ENCODE data around the gene CDKN1C.

CDKN1C gene

DNA sequence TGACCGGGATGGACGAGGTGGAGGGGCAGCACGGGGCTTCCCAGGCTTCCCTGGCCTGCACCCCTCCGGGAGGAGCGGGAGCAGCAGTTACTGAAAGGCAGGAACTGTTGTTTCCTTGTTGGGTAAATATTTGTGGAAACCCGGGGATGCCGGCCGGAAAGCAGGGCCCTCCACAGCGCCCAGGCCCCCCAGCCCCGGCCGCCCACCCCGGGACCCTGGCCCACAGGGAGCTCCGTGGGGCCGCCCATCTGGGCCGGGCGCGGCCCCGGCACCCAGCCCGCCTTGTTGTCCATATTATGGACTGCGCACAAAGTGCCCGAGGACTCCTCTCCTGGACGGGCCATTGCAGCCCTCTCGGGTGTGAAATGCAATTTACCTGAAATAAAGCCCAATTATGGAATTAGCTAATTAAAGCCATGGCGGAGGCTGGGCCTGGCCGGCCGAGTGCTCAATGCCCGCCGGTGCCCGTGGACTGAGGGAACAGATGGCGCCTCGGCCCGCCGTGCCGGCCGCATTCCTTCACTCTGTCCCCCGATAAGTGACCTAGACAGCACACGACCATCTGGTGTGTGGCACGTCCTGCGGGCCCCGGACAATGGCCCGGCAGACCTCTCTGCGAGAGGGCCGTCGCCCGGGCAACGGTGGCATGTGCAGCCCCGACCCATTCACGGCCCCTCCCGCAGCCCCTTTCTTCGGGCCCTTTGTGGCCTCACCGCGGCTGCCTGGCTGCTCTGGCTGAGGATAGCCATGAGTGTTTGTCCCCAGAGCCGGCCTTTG, 35.4 kb downstream of the CDKN1C start:
- no peaks in the 10 kb centered on the region for H3K27me3 ChIP-seq (ENCODE audit: insufficient read depth, low read length)
- H3K36me3 ChIP-seq (ENCODE audit: insufficient read depth, low read length): no peaks in the 10 kb centered on the region
- H3K4me3 ChIP-seq (ENCODE audit: low read depth, low read length): no peak overlapping the region
- H3K4me1 ChIP-seq (ENCODE audit: control insufficient read depth, insufficient read depth, low read length, unreplicated experiment): no peaks in the 10 kb centered on the region
- H3K79me2 ChIP-seq (ENCODE audit: control insufficient read depth, insufficient read depth, low read length, unreplicated experiment): no peaks in the 10 kb centered on the region
- H2AFZ ChIP-seq (ENCODE audit: low read length, unreplicated experiment): no peak overlapping the region
- no peak overlapping the region for H3K27ac ChIP-seq (ENCODE audit: low read depth, low read length)

DNA sequence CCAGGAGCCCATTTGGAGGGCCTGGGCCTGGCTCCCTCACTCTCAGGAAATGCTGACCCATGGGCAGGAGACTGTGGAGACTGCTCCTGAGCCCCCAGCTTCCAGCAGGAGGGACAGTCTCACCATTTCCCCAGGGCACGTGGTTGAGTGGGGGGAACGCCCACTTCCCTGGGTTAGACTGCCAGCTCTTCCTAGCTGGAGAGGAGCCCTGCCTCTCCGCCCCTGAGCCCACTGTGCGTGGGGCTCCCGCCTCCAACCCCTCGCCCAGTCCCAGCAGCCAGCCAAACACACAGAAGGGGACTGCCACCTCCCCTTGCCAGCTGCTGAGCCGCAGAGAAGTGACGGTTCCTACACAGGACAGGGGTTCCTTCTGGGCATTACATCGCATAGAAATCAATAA, 37.1 kb downstream of the CDKN1C start:
- Histone ChIP-seq H3K27ac (ENCODE audit: low read depth, low read length) (no peak overlapping the region), H3K4me1 (ENCODE audit: control insufficient read depth, insufficient read depth, low read length, unreplicated experiment) (no peaks in the 10 kb centered on the region), H2AFZ (ENCODE audit: low read length, unreplicated experiment) (no peak overlapping the region), H3K27me3 (ENCODE audit: insufficient read depth, low read length) (no peaks in the 10 kb centered on the region), H3K79me2 (ENCODE audit: control insufficient read depth, insufficient read depth, low read length, unreplicated experiment) (no peaks in the 10 kb centered on the region), H3K4me3 (ENCODE audit: low read depth, low read length) (no peak overlapping the region), H3K36me3 (ENCODE audit: insufficient read depth, low read length) (no peaks in the 10 kb centered on the region)

GRCh38 chr11:2847561-2847960, 38.0 kb downstream of the CDKN1C start:
- Histone ChIP-seq H3K4me1 (ENCODE audit: control insufficient read depth, insufficient read depth, low read length, unreplicated experiment) (no peaks in the 10 kb centered on the region), H3K27me3 (ENCODE audit: insufficient read depth, low read length) (no peaks in the 10 kb centered on the region), H3K79me2 (ENCODE audit: control insufficient read depth, insufficient read depth, low read length, unreplicated experiment) (no peaks in the 10 kb centered on the region), H3K27ac (ENCODE audit: low read depth, low read length) (no peak overlapping the region), H3K4me3 (ENCODE audit: low read depth, low read length) (no peak overlapping the region), H3K36me3 (ENCODE audit: insufficient read depth, low read length) (no peaks in the 10 kb centered on the region), H2AFZ (ENCODE audit: low read length, unreplicated experiment) (no peak overlapping the region)

GRCh38 chr11:2846470-2846869, 39.1 kb downstream of the CDKN1C start:
- no peaks in the 10 kb centered on the region for H3K4me1 ChIP-seq (ENCODE audit: control insufficient read depth, insufficient read depth, low read length, unreplicated experiment)
- no peak overlapping the region for H2AFZ ChIP-seq (ENCODE audit: low read length, unreplicated experiment)
- no peaks in the 10 kb centered on the region for H3K79me2 ChIP-seq (ENCODE audit: control insufficient read depth, insufficient read depth, low read length, unreplicated experiment)
- H3K4me3 ChIP-seq (ENCODE audit: low read depth, low read length): no peak overlapping the region
- H3K27me3 ChIP-seq (ENCODE audit: insufficient read depth, low read length): no peaks in the 10 kb centered on the region
- no peaks in the 10 kb centered on the region for H3K36me3 ChIP-seq (ENCODE audit: insufficient read depth, low read length)
- no peak overlapping the region for H3K27ac ChIP-seq (ENCODE audit: low read depth, low read length)

GRCh38 chr11:2846056-2846455, 39.5 kb downstream of the CDKN1C start:
- H3K4me3 ChIP-seq (ENCODE audit: low read depth, low read length): no peak overlapping the region
- H3K27ac ChIP-seq (ENCODE audit: low read depth, low read length): no peak overlapping the region
- no peak overlapping the region for H2AFZ ChIP-seq (ENCODE audit: low read length, unreplicated experiment)
- H3K36me3 ChIP-seq (ENCODE audit: insufficient read depth, low read length): no peaks in the 10 kb centered on the region
- no peaks in the 10 kb centered on the region for H3K27me3 ChIP-seq (ENCODE audit: insufficient read depth, low read length)
- H3K79me2 ChIP-seq (ENCODE audit: control insufficient read depth, insufficient read depth, low read length, unreplicated experiment): no peaks in the 10 kb centered on the region
- H3K4me1 ChIP-seq (ENCODE audit: control insufficient read depth, insufficient read depth, low read length, unreplicated experiment): no peaks in the 10 kb centered on the region

DNA sequence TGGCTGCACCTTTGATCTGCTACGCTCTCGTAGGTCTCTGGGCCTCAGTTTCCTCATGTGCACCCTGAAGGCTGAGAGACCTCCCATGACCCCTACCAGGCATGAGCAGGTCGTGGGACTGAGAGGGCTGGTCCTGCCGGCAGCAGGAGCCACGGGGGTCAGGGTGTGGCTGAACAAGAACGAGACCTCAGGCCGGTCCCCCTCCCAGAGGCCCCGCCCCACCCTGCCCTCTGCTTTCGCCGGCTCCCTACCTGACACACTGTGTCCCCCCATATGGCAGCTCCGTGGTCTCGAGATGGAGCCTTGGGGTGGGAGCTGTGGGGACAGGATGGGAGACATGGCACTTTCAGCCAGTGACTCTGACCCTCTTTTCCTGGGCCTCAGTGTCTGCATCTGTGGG, 40.6 kb downstream of the CDKN1C start:
- Histone ChIP-seq H3K4me1 (ENCODE audit: control insufficient read depth, insufficient read depth, low read length, unreplicated experiment) (no peaks in the 10 kb centered on the region), H3K27me3 (ENCODE audit: insufficient read depth, low read length) (no peaks in the 10 kb centered on the region)

DNA sequence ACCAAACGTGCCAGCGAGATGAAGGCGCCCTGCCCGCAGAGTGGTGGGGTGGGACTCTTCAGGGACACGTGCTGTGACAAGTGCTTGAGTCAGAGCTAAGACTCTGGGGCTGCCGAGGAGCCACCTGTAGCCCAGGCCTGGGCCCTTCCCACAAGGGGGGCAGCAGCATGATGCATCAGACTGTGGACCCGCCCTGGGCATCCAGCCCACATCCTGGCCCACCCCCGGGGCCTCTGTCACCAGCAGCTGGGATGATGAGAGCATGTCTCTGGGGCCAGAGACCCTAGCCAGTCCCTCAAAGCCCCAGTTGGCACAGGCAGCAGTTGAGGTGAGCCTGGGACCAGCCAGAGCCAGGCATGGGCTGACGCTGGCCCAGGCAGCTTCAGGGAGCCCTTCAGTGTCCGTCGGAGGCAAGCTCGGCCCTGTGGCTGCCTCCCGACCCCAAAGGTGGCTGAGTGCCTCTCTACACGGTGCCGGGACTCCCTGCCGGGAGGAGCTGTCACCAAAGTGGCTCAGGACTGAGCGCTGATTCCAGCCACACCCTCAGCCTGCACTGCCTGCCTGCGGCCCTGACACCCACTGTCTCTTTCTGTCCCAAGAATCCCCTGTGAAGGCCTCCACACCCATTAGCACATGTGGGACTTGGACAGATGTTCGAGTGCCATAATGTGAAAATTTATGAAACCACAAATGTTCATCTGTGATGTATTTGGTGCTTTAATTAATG, 41.3 kb downstream of the CDKN1C start:
- no peaks in the 10 kb centered on the region for H3K79me2 ChIP-seq (ENCODE audit: control insufficient read depth, insufficient read depth, low read length, unreplicated experiment)
- H3K4me3 ChIP-seq (ENCODE audit: low read depth, low read length): no peak overlapping the region
- H3K4me1 ChIP-seq (ENCODE audit: control insufficient read depth, insufficient read depth, low read length, unreplicated experiment): no peaks in the 10 kb centered on the region
- no peaks in the 10 kb centered on the region for H3K27me3 ChIP-seq (ENCODE audit: insufficient read depth, low read length)
- H3K36me3 ChIP-seq (ENCODE audit: insufficient read depth, low read length): no peaks in the 10 kb centered on the region
- no peak overlapping the region for H2AFZ ChIP-seq (ENCODE audit: low read length, unreplicated experiment)
- H3K27ac ChIP-seq (ENCODE audit: low read depth, low read length): no peak overlapping the region

More for the DNA sequence above, 40.6 kb downstream of the CDKN1C start:
- no peak overlapping the region for H3K4me3 ChIP-seq (ENCODE audit: low read depth, low read length)
- H3K79me2 ChIP-seq (ENCODE audit: control insufficient read depth, insufficient read depth, low read length, unreplicated experiment): no peaks in the 10 kb centered on the region
- H3K27ac ChIP-seq (ENCODE audit: low read depth, low read length): no peak overlapping the region
- no peak overlapping the region for H2AFZ ChIP-seq (ENCODE audit: low read length, unreplicated experiment)
- H3K36me3 ChIP-seq (ENCODE audit: insufficient read depth, low read length): no peaks in the 10 kb centered on the region

DNA sequence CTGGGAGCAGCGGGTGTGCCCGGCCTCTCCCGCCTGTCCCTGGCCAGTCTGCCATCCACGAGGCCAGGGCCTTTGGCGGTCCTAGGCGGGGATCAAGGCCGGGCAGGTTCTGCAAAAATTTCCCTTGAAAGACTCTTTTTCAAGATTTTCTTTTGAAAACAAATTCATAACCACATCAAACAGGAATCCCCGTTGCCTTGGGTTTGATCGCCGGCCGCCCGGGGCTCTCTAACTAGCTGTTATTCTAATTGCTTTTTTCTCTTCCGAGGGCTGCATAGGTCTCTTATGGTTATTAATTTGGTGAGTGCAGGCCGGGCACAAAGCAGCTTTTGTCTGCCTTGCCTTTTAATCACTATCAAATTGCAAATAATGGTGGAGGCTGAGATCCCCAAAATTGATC, 42.0 kb downstream of the CDKN1C start:
- H3K4me1 ChIP-seq (ENCODE audit: control insufficient read depth, insufficient read depth, low read length, unreplicated experiment): no peaks in the 10 kb centered on the region
- no peak overlapping the region for H3K27ac ChIP-seq (ENCODE audit: low read depth, low read length)
- H3K79me2 ChIP-seq (ENCODE audit: control insufficient read depth, insufficient read depth, low read length, unreplicated experiment): no peaks in the 10 kb centered on the region
- H3K4me3 ChIP-seq (ENCODE audit: low read depth, low read length): no peak overlapping the region
- H3K27me3 ChIP-seq (ENCODE audit: insufficient read depth, low read length): no peaks in the 10 kb centered on the region
- no peak overlapping the region for H2AFZ ChIP-seq (ENCODE audit: low read length, unreplicated experiment)
- H3K36me3 ChIP-seq (ENCODE audit: insufficient read depth, low read length): no peaks in the 10 kb centered on the region

- Histone ChIP-seq H3K36me3 (ENCODE audit: insufficient read depth, low read length) (no peaks in the 10 kb centered on the region), H2AFZ (ENCODE audit: low read length, unreplicated experiment) (no peak overlapping the region), H3K4me1 (ENCODE audit: control insufficient read depth, insufficient read depth, low read length, unreplicated experiment) (no peaks in the 10 kb centered on the region), H3K27me3 (ENCODE audit: insufficient read depth, low read length) (no peaks in the 10 kb centered on the region), H3K79me2 (ENCODE audit: control insufficient read depth, insufficient read depth, low read length, unreplicated experiment) (no peaks in the 10 kb centered on the region), H3K27ac (ENCODE audit: low read depth, low read length) (no peak overlapping the region), H3K4me3 (ENCODE audit: low read depth, low read length) (no peak overlapping the region)
Measured at GRCh38 chr11:2842876-2843275, 42.7 kb downstream of the CDKN1C start.

GRCh38 chr11:2841411-2842190, 44.0 kb downstream of the CDKN1C start:
- Histone ChIP-seq H3K36me3 (ENCODE audit: insufficient read depth, low read length) (no peaks in the 10 kb centered on the region), H3K79me2 (ENCODE audit: control insufficient read depth, insufficient read depth, low read length, unreplicated experiment) (no peaks in the 10 kb centered on the region), H3K27me3 (ENCODE audit: insufficient read depth, low read length) (no peaks in the 10 kb centered on the region), H3K4me1 (ENCODE audit: control insufficient read depth, insufficient read depth, low read length, unreplicated experiment) (no peaks in the 10 kb centered on the region), H2AFZ (ENCODE audit: low read length, unreplicated experiment) (no peak overlapping the region), H3K4me3 (ENCODE audit: low read depth, low read length) (no peak overlapping the region), H3K27ac (ENCODE audit: low read depth, low read length) (no peak overlapping the region)
